ENCODE results near the gene MGAT5.

Gene MGAT5

GRCh38 chr2:134290358-134290757 lies 36.5 kb downstream of the MGAT5 start:
- H3K4me1 ChIP-seq (ENCODE audit: control insufficient read depth, insufficient read depth, low read length), result no peaks in the 10 kb centered on the region
- H3K9me3 ChIP-seq (ENCODE audit: control insufficient read depth, insufficient read depth, low read depth, low read length), result no peaks in the 10 kb centered on the region
- H3K36me3 ChIP-seq (ENCODE audit: control insufficient read depth in 2 of 2, insufficient read depth in 1 of 2, low read length in 2 of 2), result no peaks in the 10 kb centered on the region
- CTCF ChIA-PET, result no interaction called here
- POLR2A ChIA-PET, result no interaction called here
- TF ChIP-seq ZNF558 (tag by site-specific recombination; IDR thresholded peaks at IDR 0.05) (no peak), ZNF155 (tag by site-specific recombination; IDR thresholded peaks at IDR 0.05) (no peak), KLF7 (tag by site-specific recombination; IDR thresholded peaks at IDR 0.05; ENCODE audit: borderline replicate concordance) (no peak), ZNF214 (tag by site-specific recombination; IDR thresholded peaks at IDR 0.05; ENCODE audit: borderline replicate concordance) (no peak), SALL2 (tag by site-specific recombination; IDR thresholded peaks at IDR 0.05; ENCODE audit: borderline replicate concordance) (no peak), ZNF654 (tag by site-specific recombination; IDR thresholded peaks at IDR 0.05; ENCODE audit: low read depth) (no peak), ZNF639 (tag by site-specific recombination; IDR thresholded peaks at IDR 0.05) (no peak), ZNF548 (tag by site-specific recombination; IDR thresholded peaks at IDR 0.05) (no peak), ZNF530 (tag by site-specific recombination; IDR thresholded peaks at IDR 0.05; ENCODE audit: low read depth) (no peak)
- no peak overlapping the region for H3K4me3 ChIP-seq (ENCODE audit: low read depth, low read length)
- no peak overlapping the region for H3K27ac ChIP-seq (ENCODE audit: extremely low read depth, low read depth, low read length)

GRCh38 chr2:134292514-134292913 lies 38.6 kb downstream of the MGAT5 start:
- ChIA-PET CTCF (no interaction called here), POLR2A (no interaction called here)
- Histone ChIP-seq H3K36me3 (ENCODE audit: control insufficient read depth in 2 of 2, insufficient read depth in 1 of 2, low read length in 2 of 2) (no peaks in the 10 kb centered on the region; a peak in 1 of 3 replicates), H3K4me3 (ENCODE audit: low read depth, low read length) (no peak overlapping the region), H3K27ac (ENCODE audit: extremely low read depth, low read depth, low read length) (no peak overlapping the region), H3K4me1 (ENCODE audit: control insufficient read depth, insufficient read depth, low read length) (no peaks in the 10 kb centered on the region), H3K9me3 (ENCODE audit: control insufficient read depth, insufficient read depth, low read depth, low read length) (no peaks in the 10 kb centered on the region)
- TF ChIP-seq ZNF600 (tag by site-specific recombination; IDR thresholded peaks at IDR 0.05), result no peak
- no peak for TF ChIP-seq ZNF311 (tag by site-specific recombination; IDR thresholded peaks at IDR 0.05; ENCODE audit: borderline replicate concordance)
- no peak for TF ChIP-seq ZNF292 (tag by site-specific recombination; IDR thresholded peaks at IDR 0.05; ENCODE audit: borderline replicate concordance, low read depth)
- no peak for TF ChIP-seq ZNF555 (tag by site-specific recombination; conservative IDR thresholded peaks at IDR 0.05)
- no peak for TF ChIP-seq HOXD13 (CRISPR knock-in tag; IDR thresholded peaks at IDR 0.05; ENCODE audit: borderline replicate concordance)
- TF ChIP-seq ZNF514 (tag by site-specific recombination; IDR thresholded peaks at IDR 0.05), result no peak
- no peak for TF ChIP-seq ZNF785 (tag by site-specific recombination; IDR thresholded peaks at IDR 0.05)
- TF ChIP-seq OSR2 (tag by site-specific recombination; IDR thresholded peaks at IDR 0.05), result no peak
- TF ChIP-seq WT1 (tag by site-specific recombination; IDR thresholded peaks at IDR 0.05), result no peak
- no peak for TF ChIP-seq ZNF354C (tag by site-specific recombination; IDR thresholded peaks at IDR 0.05; ENCODE audit: borderline replicate concordance, low read depth)
- no peak for TF ChIP-seq MYNN (tag by site-specific recombination; IDR thresholded peaks at IDR 0.05; ENCODE audit: borderline replicate concordance)
- no peak for TF ChIP-seq ZNF76 (tag by site-specific recombination; IDR thresholded peaks at IDR 0.05; ENCODE audit: borderline replicate concordance, low read depth)
- no peak for TF ChIP-seq YY1 (tag by site-specific recombination; IDR thresholded peaks at IDR 0.05)
- no peak for TF ChIP-seq ZNF362 (tag by site-specific recombination; IDR thresholded peaks at IDR 0.05)
- no peak for TF ChIP-seq ZNF629 (tag by site-specific recombination; IDR thresholded peaks at IDR 0.05)
- no peak for TF ChIP-seq ZNF23 (tag by site-specific recombination; IDR thresholded peaks at IDR 0.05; ENCODE audit: borderline replicate concordance)
